GM19193 (cell line): ENCODE results near the gene ADORA1.

Experiments used
- POLR2A ChIP-seq: IDR thresholded peaks from 4 replicates; pipeline ENCODE4 v1.6.1; 2011; ENCODE audit not compliant: insufficient read depth, insufficient read length; ENCODE audit errors: extremely low read depth

Gene ADORA1

DNA sequence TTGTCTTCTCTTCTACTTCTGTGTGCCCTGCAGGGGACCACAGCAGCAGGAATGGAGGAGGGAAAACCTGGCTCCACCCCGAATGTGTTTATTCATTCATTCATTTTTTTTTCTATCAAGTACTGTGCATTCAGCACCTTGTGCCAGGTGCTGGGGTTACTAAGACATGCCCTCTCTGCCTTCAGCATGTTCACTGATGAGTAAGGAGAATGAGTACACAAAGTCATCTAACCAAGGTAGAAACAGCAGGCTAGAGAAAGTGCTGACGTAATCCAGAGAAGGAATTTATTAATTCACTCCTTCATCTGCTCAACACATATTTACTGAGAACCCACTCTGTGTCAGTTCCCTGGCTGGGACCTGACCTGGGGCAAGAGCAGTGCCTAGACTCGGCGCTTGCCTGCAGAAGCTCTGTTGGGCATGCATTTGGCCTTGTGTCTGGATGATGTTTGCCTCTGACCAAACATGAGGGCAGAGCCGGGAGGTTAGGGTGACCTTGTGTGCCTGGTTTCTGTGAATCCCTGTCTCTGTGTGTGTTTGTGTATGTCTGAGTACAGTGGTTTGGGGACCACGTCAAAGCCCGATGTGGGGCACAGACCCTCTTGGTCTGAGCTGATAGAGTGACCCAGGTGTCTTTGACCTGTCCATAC, 38.4 kb upstream of the ADORA1 start:
- no peak for TF ChIP-seq POLR2A

DNA sequence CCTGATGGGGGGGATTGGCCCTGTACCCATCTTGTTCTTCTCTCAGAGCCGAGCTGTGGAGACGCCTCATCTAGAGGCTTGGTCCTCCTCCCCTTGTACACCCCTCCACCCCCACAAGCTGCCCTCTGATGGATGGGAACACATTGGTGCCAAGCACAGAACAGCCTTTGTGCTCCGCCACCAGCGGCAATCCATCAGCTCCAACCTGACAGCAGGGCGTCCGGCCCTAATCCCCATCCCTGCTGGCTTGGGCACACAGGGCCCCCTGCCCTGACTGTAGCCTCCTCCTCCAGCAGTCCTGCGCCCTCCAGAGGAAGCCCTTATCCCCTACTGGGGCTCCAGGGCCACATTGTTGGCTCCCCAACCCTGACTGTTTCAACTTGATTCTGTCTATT, 37.9 kb upstream of the ADORA1 start:
- no peak for TF ChIP-seq POLR2A

- no peak for TF ChIP-seq POLR2A
Measured at GRCh38 chr1:203090421-203091198, 36.9 kb upstream of the ADORA1 start.

DNA sequence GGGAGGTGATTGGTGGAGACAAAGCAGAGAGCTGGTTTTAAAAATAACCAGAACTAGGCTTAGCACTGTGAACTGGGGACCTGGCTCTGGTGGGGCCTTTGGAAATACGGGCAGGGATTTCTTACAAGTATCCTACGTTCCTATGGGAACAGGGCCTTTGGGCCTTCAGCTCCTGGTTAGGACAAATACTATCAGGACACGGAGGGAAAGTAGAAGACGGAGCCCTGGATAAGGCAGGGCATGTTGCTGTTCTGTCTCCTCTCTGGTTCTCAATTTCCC, 36.4 kb upstream of the ADORA1 start:
- TF ChIP-seq POLR2A = no peak

GRCh38 chr1:203091761-203092330, 35.7 kb upstream of the ADORA1 start:
- no peak for TF ChIP-seq POLR2A

- TF ChIP-seq POLR2A = no peak
Measured at GRCh38 chr1:203093754-203094410, 33.6 kb upstream of the ADORA1 start.

- no peak for TF ChIP-seq POLR2A
Measured at GRCh38 chr1:203095061-203095690, 32.4 kb upstream of the ADORA1 start.

GRCh38 chr1:203096566-203096965, 31.0 kb upstream of the ADORA1 start:
- TF ChIP-seq POLR2A = no peak

- TF ChIP-seq POLR2A = no peak
Measured at GRCh38 chr1:203097001-203097400, 30.5 kb upstream of the ADORA1 start.

DNA sequence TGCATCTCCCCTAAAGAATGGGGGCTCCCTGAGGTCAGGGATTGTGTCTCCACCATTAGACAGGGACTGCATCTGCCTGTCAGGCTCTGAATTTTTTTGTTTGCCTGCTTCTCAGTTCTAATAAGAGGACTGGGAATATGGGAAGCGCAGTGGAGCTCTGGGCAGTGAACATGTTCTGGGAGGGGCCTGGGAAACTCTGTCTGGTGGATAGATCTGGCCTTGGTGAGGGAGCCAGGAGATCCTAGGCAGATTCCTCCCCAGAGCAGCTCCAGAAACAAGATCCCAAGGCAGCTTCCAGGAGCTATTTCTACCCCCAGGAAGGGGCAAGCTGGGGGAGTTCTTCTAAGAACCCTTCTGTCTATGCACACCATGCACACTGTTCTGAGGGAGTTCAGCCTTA, 29.1 kb upstream of the ADORA1 start:
- no peak for TF ChIP-seq POLR2A

DNA sequence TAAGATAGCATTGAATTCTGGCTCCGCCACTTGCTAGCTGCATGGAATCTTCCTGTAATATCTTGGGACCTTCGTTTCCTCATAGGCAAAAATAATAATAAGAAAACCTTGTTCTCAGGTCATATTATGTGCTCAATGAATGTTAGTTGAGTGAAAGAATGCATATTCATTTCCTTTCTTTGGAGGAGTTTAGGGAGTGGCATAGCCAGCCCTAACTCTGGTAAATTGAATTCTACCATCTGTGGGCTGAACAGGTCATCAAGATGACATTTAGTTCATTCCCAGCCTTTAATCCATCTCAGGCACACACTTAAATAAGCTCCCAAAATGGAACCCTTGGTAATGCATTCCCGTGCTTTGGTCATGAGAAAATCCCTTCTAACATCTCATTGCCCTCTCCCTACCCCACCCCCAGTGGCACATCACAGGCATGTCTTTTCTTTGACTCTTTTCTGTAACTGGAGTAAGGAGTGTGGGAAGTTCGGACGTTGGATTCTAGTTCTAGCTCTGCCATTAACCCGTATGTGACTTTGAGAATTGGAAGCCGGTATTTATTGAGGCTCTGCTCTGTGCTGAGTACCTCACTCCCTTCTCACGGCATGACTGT, 28.5 kb upstream of the ADORA1 start:
- TF ChIP-seq POLR2A = no peak

DNA sequence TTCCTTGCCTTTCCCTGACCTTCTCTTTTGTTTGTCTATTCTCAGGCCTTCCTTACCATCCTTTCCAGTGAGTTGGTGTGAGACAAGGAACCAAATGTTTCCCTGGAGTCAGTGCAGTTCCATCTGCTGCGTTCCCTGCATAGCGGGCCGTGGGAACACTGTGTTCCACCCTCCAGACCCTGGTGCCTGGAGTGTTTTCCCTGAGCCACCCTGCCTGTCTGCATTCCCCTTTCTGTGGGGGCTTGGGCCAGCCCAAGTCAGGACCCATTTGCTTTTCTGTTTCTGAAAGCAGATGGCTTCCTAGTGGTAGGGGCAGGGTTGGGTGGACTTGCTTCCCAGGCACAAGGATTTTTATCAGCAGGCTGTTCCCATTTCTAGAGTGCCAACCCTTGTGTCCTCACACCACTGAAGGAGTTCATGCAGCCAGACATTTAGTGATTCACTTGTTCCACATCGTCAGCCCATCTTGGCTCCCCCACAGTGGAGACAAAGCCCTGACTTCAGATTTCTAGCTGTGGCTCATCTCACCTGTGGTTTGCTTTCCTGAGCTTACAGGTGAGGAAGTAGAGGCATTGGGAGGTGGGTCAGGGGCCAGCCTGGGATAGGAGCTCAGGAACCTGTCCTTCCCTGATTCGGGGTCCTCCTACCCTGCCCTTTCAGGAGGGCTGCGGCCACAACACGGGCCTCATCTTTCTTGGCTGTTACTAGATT, 27.6 kb upstream of the ADORA1 start:
- TF ChIP-seq POLR2A = no peak

GRCh38 chr1:203100516-203100869, 27.0 kb upstream of the ADORA1 start:
- TF ChIP-seq POLR2A = no peak

DNA sequence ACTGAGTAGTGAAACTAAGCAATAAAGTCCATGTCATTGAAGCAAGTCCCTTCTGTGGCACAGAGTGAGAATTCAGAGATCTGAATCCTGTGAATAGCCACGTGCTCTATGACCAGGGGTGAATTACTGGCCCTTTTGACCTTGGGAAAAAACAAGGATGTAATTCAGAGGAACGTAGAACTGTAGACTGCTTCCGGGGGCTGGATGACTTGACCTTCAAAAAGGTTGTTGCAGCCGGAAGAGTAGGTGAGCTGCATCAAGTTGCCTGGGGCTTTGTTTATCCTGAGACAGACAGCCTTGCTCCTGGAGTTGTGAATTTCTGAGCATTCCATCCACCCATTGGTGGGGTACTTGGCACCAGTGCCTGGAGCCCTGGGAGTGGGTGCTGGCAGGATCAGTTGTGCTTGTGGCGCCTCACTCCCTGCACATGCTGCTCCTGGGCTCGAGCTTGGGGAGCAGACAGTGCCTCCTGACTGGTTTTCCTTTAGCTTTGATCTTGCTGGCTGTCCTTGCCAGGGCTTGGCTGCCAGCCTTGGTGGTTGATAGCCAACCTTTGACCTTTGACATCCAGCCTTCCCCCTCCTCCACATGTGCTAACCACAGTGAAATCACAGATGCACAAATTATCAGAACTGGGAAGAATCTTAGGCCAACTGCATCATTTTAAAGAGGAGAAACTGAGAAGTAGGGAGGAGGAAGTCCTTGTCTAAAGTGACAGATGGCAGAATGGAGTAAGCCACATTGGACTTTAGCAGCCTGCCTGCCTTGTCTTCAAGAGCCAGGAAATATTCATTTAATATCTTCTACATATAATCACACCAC, 25.5 kb upstream of the ADORA1 start:
- TF ChIP-seq POLR2A = no peak

DNA sequence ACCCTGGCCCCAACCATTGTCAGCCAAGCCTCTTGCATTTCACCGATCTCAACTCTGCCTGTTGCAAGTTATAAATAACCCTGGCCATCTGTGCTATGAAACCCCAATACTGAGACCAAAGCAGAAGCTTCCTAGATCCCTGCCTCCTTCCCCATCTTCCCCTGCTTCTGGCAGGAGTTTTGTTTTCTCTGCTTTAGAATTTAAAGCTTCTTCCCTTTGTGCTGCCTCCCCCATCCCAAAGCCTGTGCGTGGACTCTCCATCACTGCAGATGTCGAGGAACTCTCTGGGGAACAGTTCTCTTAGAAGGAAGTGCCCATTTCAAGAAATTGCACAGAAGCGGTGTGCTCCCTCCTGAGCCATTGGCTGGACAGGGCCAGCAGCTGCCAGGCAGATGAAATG, 24.3 kb upstream of the ADORA1 start:
- no peak for TF ChIP-seq POLR2A
